Measurements from ENCODE around the gene CD81. TPM values are rescaled to one million over a fixed set of nuclear protein-coding genes. Genes with fewer than 3 reads are reported as not detected.

Gene CD81
- total and polyA plus RNA-seq, 9 of the 15 experiments (the other 6 are each of a cell fraction or from before 2014, with no cell fraction given), result 2.4 to 189 (median 61.7) TPM

GRCh38 chr11:2400069-2400761 lies 23.1 kb downstream of the CD81 start, which contains the start of gene TSSC4 (continued):
- TF ChIP-seq FOXJ3 (CRISPR knock-in tag; IDR thresholded peaks at IDR 0.05) (no peak), ZFP36 (IDR thresholded peaks at IDR 0.05; ENCODE audit: low read depth, low read length, partially characterized antibody) (no peak), IFI16 (CRISPR knock-in tag; IDR thresholded peaks at IDR 0.05) (no peak), MECOM (CRISPR knock-in tag; IDR thresholded peaks at IDR 0.05) (no peak), TEAD1 (CRISPR knock-in tag; IDR thresholded peaks at IDR 0.05) (peak in 1 of 2 experiments; percentile 91; a peak in 2 of 4 replicates), SMC3 (conservative IDR thresholded peaks at IDR 0.05; ENCODE audit: insufficient read depth, low read depth, low read length) (peak; percentile 83), ZNF639 (CRISPR knock-in tag; conservative IDR thresholded peaks at IDR 0.05 in 1 of 2, IDR thresholded peaks at IDR 0.05 in 1 of 2) (peak in 1 of 2 experiments; percentile 99; a peak in 2 of 4 replicates), SNIP1 (IDR thresholded peaks at IDR 0.05; ENCODE audit: low read depth) (no peak), NONO (IDR thresholded peaks at IDR 0.05; ENCODE audit: low read depth in 2 of 2, low read length in 1 of 2) (0 out of 4 replicates have a peak, but pooled peaks of 1 of the 2 experiments have one; percentile 11), ZNF197 (CRISPR knock-in tag; IDR thresholded peaks at IDR 0.05; ENCODE audit: low read depth) (peak; percentile 96), ZNF584 (CRISPR knock-in tag; IDR thresholded peaks at IDR 0.05; ENCODE audit: low read depth) (peak; percentile 49; the same call in 1 of the 2 replicates), GTF2E2 (tag; IDR thresholded peaks at IDR 0.05) (peak; percentile 47; the same call in 1 of the 2 replicates), ZNF57 (CRISPR knock-in tag; IDR thresholded peaks at IDR 0.05) (peak; percentile 86; the same call in 1 of the 2 replicates), ZNF444 (CRISPR knock-in tag; IDR thresholded peaks at IDR 0.05) (no peak), CEBPB (tag; IDR thresholded peaks at IDR 0.05) (peak; percentile 58), CBX1 (IDR thresholded peaks at IDR 0.05; ENCODE audit: low read depth) (peak; percentile 31; the same call in 1 of the 2 replicates), ETS1 (conservative IDR thresholded peaks at IDR 0.05; ENCODE audit: control insufficient read depth, low read depth, low read length) (peak; percentile 98), ETV6 (IDR thresholded peaks at IDR 0.05; ENCODE audit: borderline replicate concordance in 1 of 2, low read depth in 2 of 2, low read length in 1 of 2) (peak; percentile 85 to 89), ETV6 (CRISPR knock-in tag; IDR thresholded peaks at IDR 0.05; ENCODE audit: borderline replicate concordance) (0 out of 2 replicates have a peak, but pooled peaks have one; percentile 84)
- TF ChIP-seq, protein P1, sequence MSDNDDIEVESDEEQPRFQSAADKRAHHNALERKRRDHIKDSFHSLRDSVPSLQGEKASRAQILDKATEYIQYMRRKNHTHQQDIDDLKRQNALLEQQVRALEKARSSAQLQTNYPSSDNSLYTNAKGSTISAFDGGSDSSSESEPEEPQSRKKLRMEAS (CRISPR knock-in tag; IDR thresholded peaks at IDR 0.05), result peak; percentile 58
- TF ChIP-seq, protein P2, sequence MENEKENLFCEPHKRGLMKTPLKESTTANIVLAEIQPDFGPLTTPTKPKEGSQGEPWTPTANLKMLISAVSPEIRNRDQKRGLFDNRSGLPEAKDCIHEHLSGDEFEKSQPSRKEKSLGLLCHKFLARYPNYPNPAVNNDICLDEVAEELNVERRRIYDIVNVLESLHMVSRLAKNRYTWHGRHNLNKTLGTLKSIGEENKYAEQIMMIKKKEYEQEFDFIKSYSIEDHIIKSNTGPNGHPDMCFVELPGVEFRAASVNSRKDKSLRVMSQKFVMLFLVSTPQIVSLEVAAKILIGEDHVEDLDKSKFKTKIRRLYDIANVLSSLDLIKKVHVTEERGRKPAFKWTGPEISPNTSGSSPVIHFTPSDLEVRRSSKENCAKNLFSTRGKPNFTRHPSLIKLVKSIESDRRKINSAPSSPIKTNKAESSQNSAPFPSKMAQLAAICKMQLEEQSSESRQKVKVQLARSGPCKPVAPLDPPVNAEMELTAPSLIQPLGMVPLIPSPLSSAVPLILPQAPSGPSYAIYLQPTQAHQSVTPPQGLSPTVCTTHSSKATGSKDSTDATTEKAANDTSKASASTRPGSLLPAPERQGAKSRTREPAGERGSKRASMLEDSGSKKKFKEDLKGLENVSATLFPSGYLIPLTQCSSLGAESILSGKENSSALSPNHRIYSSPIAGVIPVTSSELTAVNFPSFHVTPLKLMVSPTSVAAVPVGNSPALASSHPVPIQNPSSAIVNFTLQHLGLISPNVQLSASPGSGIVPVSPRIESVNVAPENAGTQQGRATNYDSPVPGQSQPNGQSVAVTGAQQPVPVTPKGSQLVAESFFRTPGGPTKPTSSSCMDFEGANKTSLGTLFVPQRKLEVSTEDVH (IDR thresholded peaks at IDR 0.05; ENCODE audit: low read depth, partially characterized antibody), result peak; percentile 97
